HFFc6 (cell line): ENCODE data around the gene MLXIPL. TPM values are rescaled to one million over a fixed set of nuclear protein-coding genes. Genes with fewer than 3 reads are reported as not detected.

Experiments
- DNase-seq: peaks from one replicate; pipeline ENCODE4 v3.0.0-alpha.2; 2018
- H3K27ac Mint-ChIP-seq: 2 replicates; pipeline ENCODE4 v1.8.0; 2020; ENCODE audit warnings: mild to moderate bottlenecking, mixed read lengths
- H3K27me3 Mint-ChIP-seq: 2 replicates; pipeline ENCODE4 v1.8.0; 2021; ENCODE audit warnings: mild to moderate bottlenecking, moderate library complexity, mixed read lengths; ENCODE audit not compliant: insufficient read depth
- H3K36me3 Mint-ChIP-seq: 2 replicates; pipeline ENCODE4 v1.8.0; 2021; ENCODE audit warnings: low read depth, mixed read lengths
- H3K4me1 Mint-ChIP-seq: 2 replicates; pipeline ENCODE4 v1.8.0; 2020; ENCODE audit warnings: low read depth, mixed read lengths
- H3K4me3 Mint-ChIP-seq: 2 replicates; pipeline ENCODE4 v1.8.0; 2020; ENCODE audit warnings: mild to moderate bottlenecking, moderate library complexity, mixed read lengths
- H3K9me3 Mint-ChIP-seq: 2 replicates; pipeline ENCODE4 v1.8.0; 2020; ENCODE audit warnings: mild to moderate bottlenecking, mixed read lengths
- total RNA-seq, 6 experiments: library from RNA; stranded (reverse); fragmentation: NEBNext Ultra II Directional; extraction: Animal tissue kit (Norgen Biotek cat#: 25700); gene quantifications; 2 replicates in 1 of 6; 3 replicates in 5 of 6; pipeline ENCODE4 v1.2.3, GENCODE V29; 2021
- TF ChIP-seq, protein P1 (sequence below): fragments of 200-600 bp; sonication (generic); IDR thresholded peaks from 2 replicates; pipeline ENCODE4 v1.5.0; 2021; ENCODE audit warnings: antibody characterized with exemption, mild to moderate bottlenecking

The MLXIPL gene
- total RNA-seq, 6 experiments from 2014 or later: not detected

GRCh38 chr7:73606801-73607691 lies 17.3 kb downstream of the MLXIPL start:
- Mint-ChIP-seq H3K4me1 (peaks cover 10% of the 10 kb centered on the region), H3K4me3 (no peak overlapping the region), H3K9me3 (no peaks in the 10 kb centered on the region), H3K27ac (no peak overlapping the region), H3K27me3 (peaks cover 8% of the 10 kb centered on the region), H3K36me3 (no peaks in the 10 kb centered on the region)
- TF ChIP-seq, protein P1, sequence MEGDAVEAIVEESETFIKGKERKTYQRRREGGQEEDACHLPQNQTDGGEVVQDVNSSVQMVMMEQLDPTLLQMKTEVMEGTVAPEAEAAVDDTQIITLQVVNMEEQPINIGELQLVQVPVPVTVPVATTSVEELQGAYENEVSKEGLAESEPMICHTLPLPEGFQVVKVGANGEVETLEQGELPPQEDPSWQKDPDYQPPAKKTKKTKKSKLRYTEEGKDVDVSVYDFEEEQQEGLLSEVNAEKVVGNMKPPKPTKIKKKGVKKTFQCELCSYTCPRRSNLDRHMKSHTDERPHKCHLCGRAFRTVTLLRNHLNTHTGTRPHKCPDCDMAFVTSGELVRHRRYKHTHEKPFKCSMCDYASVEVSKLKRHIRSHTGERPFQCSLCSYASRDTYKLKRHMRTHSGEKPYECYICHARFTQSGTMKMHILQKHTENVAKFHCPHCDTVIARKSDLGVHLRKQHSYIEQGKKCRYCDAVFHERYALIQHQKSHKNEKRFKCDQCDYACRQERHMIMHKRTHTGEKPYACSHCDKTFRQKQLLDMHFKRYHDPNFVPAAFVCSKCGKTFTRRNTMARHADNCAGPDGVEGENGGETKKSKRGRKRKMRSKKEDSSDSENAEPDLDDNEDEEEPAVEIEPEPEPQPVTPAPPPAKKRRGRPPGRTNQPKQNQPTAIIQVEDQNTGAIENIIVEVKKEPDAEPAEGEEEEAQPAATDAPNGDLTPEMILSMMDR: peak; percentile 99
- DNase-seq: no peak

DNA sequence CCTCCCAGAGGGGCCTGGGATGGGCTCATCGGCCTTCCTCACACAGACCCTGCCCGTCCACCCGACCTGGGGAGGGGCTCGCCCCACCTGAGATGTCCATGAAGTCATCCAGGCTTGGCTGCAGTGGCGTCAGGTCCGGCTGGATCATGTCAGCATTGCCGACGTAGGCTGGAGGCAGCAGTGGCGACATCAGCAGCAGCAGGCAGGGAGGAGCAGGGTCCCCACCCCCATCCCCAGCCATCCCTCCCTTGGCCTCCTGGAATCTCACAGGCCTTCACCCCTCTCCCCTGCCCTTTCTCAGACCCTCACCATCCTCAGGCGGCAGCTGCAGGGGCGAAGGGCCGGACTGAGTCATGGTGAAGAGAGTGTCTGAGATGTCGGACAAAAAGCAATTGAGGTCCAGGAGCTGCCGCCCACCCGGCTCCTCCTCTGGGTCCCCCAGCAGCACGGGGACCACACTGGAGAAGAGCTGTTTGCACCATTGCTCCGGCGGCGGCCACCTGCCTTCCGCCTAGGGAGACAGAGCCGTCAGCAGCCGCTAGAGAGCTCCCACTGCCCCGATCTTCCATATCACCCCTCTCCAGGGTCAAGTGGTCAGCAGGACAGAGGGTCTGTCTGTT lies 18.6 kb downstream of the MLXIPL start:
- DNase-seq: no peak
- Mint-ChIP-seq H3K36me3 (no peaks in the 10 kb centered on the region), H3K4me1 (peaks cover 10% of the 10 kb centered on the region), H3K9me3 (no peaks in the 10 kb centered on the region), H3K27ac (no peak overlapping the region), H3K27me3 (peaks cover under 1% of the 10 kb centered on the region), H3K4me3 (no peak overlapping the region)
- TF ChIP-seq, protein P1: no peak

DNA sequence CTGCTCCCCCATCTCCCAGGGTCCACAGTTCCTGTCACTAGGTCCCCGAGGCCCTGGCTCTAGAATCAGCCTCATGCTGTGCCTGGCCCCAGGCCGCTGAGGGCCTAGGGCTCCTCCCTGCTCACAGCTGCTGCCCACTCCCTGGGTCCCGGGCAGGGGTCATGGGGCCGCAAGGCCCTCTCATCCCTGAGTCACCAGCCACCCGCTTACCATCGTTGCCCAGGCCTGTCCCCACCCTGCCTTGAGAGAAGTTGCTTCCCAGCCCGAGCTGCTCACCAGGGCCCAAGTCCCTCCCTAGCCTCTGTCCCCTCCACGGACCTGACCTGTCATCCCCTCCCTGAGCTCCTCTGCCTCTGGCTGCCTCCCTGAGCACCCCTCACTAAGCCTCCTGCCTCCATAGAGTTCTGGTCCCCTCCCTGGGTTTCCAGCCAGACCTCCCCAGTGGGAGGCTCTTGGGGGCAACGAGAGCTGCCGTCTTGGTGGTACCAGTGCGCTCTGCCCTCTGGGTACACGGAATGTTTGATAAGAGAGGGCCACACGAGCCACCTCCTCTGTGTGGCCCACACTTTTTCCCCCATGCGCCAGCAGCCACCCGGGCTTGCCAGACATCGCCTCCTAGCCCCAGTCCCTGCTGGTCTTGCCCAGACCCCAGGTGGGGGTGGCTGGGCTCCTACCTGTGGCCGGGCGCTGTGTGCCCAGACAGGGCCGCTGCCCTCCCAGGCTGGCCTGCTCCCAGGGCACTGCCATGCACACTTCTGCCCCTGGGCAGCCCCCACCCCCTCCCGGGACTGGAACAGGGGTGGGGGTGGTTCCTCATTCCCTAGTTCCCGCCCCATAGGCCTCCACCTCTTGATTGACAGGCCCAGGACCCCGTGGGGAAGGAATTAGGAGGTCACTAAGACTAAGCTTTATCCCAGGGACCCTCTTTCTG lies 21.3 kb downstream of the MLXIPL start:
- Mint-ChIP-seq H3K4me1 (0 out of 2 replicates have a peak, but pooled peaks cover 4% of the 10 kb centered on the region), H3K36me3 (no peaks in the 10 kb centered on the region), H3K27me3 (no peaks in the 10 kb centered on the region; the same call in none of the 2 replicates), H3K9me3 (no peaks in the 10 kb centered on the region), H3K27ac (no peak overlapping the region), H3K4me3 (no peak overlapping the region; the same call in 1 of the 2 replicates)
- TF ChIP-seq, protein P1: no peak
- DNase-seq: no peak

DNA sequence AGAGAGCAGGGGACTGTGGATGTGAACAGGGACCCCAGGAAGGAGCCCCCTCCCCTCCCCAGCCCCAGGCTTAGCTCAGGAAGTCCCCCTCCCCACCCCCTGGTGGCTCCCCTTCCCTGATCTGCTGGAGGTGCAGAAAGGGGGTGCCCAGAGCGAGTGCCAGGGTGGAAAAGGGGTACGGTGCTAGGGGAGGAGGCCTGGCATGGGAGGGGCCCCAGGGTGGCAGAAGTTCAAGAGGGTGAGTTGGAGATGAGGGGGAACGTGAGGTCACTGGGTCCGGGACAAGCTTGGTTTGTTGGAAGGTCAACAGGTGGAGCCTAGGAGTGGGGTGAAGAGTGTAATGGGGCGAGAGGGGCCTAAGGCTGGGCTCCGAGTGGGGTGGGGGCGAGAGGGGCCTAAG lies 24.4 kb downstream of the MLXIPL start:
- DNase-seq: no peak
- H3K4me3 Mint-ChIP-seq: no peak overlapping the region
- H3K4me1 Mint-ChIP-seq: 0 out of 2 replicates have a peak, but pooled peaks cover 4% of the 10 kb centered on the region
- TF ChIP-seq, protein P1: no peak
- no peaks in the 10 kb centered on the region for H3K36me3 Mint-ChIP-seq
- H3K27ac Mint-ChIP-seq: no peak overlapping the region
- no peaks in the 10 kb centered on the region for H3K9me3 Mint-ChIP-seq
- H3K27me3 Mint-ChIP-seq: peaks cover 12% of the 10 kb centered on the region

DNA sequence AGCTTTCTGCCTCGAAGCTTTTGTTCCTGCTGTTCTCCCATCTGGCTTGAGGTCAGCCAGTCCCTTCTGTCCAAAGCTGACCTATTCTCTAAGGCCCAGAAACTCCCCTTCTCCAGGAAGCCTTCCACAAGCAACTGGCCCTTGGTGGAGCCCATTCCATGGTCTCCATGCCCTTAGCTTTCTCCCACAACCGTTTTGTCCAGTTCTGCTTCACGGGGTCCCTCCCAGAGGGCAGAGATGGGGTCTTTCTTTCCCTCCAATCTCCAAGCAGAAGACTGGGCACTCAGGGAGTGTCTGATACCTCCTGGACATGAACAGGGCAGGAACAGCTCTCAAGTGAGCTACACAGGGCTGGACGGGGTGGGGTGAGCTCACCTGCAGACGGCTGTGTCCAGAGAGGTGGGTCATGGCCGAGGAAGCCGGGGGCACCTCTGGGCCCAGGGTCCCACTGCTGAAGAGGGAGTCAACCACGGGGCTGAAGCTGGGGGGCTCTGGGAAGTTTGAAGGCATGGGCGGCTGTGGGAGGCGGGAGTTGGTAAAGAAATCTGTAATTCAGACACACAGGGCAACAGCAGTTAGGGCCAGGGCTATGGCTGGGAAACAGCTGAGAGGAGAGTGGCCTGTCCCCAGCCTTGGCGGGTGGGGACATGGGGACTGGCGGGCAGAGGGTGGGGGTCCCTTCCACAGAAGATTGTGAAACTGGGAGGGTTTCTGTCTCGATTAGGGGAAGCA lies 25.0 kb downstream of the MLXIPL start:
- TF ChIP-seq, protein P1: no peak
- Mint-ChIP-seq H3K36me3 (no peaks in the 10 kb centered on the region), H3K27me3 (peaks cover 12% of the 10 kb centered on the region), H3K27ac (no peak overlapping the region), H3K4me1 (0 out of 2 replicates have a peak, but pooled peaks cover 4% of the 10 kb centered on the region), H3K4me3 (no peak overlapping the region), H3K9me3 (no peaks in the 10 kb centered on the region)
- no peak for DNase-seq
